GM18508 (cell line): ENCODE results near the gene ATG7.
"Not testable (repeated sequence)": the region's sequence is repeated elsewhere in the genome, so short reads cannot be mapped to it uniquely, and the experiment has no call there.

Source experiments
- ATAC-seq: cut with Tn5 transposase; IDR thresholded peaks from one replicate; pipeline ENCODE4 v1.9.1; 2021; ENCODE audit warnings: moderate number of reproducible peaks; ENCODE audit not compliant: insufficient read depth, unreplicated experiment

Gene ATG7

DNA sequence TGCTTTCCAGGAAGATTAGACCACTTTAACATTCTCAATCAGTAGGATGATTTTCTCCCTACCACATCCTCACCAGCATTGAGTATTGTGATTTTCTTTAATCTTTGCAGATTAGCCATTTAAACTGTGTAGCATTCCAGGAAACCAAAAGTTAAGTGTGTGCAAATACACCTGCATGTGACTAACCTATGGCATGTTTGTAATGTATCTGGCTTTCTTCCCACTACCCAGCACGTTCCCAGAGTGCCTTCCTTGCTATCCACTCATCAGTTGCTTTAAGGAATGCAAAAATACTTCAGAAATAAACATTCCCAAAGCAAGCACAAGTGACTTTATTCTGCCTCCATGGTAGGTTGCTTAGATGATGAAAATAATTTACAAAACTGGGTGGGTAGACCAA is 74.2 kb downstream of the ATG7 start:
- ATAC-seq, result no peak

GRCh38 chr3:11348877-11349276 is 76.7 kb downstream of the ATG7 start:
- not testable (repeated sequence) for ATAC-seq

GRCh38 chr3:11349446-11349845 is 77.2 kb downstream of the ATG7 start:
- ATAC-seq, result no peak

DNA sequence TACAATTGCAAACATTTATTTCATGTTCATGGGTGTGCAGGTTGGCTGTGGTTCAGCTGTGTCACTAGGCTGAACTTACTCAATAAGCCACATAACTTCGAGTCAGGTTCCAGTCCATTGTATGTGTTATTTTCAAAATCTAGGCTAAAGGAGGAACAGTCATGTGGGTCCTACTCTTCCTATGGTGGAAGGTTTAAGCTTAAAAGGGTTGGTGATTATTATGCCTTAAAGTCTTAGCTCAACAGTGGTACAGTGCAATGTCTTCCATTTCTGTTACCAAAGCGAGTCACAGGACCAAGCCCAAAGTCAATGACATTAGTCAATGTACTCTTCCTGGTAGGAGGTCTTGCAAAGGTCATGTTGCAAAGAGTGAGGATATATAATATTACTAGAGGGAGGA is 78.2 kb downstream of the ATG7 start:
- no peak for ATAC-seq

GRCh38 chr3:11351451-11351850 is 79.3 kb downstream of the ATG7 start:
- ATAC-seq, result no peak

DNA sequence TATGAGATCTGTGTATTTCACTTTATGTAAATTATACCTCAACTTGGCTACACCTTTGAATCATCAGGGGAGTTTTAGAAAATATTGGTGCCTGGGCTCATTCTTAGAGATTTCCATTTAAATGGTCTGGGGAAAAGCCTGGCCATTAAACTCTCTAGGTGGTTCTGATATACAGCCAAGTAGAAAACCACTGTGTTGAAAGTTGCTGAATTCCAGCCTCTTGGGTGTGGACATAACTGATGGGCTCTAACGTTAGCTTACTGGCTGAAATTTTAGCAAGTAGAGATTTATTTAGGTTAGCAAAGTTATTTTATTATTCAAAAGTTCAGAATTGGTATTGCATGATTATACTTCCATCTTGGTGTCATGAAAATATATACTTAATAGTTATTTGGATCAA is 84.1 kb downstream of the ATG7 start:
- no peak for ATAC-seq

DNA sequence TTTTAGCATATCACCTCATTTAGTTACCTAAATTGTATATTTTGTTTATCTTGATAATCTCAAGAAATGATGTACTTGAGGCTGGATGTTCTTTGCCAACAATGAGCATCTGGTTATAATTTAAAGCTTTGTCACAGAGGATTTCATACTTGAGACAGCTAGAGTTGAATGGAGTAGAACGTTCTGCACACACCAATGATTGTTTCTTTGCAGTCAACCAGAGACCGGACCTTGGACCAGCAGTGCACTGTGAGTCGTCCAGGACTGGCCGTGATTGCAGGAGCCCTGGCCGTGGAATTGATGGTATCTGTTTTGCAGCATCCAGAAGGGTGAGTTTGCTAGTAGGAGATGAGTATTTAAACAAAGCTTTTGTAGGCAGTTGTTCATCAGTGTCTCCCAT is 90.4 kb downstream of the ATG7 start:
- no peak for ATAC-seq

- ATAC-seq, result no peak
Measured at GRCh38 chr3:11363715-11364114, 91.5 kb downstream of the ATG7 start.

DNA sequence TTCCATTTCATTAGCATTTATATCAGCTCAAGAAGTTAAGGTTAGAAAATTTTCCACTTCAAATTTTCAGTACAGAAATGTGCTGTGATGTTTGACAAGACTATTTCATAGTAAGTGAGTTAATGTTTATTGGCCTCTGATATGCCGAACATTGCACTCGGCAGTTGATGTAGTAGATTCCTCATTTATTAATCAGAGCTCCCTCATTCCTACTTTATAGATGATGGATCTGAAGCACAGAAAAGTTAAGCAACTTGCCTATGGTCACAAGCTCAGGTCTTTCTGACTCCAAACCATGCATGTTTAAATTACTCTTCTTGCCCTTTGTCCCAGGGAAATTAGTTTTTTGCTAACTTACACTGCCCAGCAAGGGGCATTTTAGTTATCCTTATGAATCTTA is 92.0 kb downstream of the ATG7 start:
- no peak for ATAC-seq

DNA sequence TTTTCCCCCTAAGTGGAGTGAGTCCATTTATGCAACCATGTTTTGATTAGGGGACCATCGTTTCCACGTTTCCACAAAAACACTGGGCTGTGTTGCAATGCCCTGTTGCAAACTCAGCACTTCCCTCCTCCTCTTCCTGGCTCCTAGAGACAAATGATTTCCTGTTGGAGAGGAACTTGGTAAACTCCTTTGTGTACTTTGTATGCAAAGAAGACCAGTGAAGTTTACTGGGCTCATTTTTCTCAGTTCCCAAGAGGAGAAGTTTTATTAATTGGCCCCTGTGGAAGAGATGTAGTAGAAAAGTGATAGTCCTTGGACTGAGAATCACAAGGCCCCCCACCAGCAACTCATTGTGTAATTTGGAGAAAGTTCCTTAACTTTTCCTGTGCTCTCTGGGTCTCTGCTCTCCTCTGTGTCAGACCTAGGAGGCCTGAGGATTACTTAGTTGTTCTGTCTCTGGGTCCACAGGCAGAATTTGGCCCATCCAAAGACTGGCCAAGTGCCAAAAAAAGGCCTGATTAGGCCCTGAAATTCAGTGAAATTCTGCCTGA is 95.0 kb downstream of the ATG7 start:
- ATAC-seq, result no peak

DNA sequence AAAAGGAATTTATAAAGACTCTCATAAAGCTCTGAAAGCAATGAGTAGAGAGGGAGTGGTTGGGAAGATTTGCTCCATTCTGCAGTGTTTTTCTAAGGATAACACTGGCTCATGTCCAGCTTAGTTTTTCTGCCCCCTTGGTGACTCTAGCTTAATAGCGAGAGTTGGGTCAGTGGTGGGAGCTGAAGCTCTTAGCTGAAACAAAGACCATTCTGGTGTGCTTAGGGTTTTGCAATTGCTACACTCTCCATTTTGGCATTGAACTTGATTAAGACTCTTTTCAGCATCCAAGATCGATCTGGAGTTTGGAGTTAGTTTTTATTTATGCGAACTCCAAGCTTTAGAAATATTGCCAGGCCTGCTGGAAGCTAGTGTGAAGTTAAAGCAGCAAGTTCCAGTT is 98.0 kb downstream of the ATG7 start:
- ATAC-seq, result no peak

GRCh38 chr3:11370966-11371365 is 98.8 kb downstream of the ATG7 start:
- ATAC-seq, result no peak

DNA sequence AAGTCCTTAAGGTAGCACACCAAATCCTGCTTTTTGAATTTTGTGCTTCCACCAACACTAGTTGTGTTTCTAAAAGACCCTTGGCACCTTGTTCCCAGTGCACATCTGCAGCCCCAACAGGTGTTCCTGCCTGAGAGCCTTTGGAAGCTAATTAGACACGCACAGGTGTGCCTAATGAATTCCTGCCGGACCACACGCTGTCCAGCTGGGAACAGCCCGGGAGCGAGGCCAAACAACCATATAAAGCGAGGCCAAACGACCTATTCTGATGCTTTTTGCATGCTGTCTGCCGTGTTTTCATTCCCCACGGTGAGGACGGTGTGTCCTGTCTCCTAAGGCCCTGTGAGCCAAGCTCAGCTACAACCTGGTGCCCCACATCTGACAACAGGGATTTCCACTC is 99.5 kb downstream of the ATG7 start:
- ATAC-seq, result no peak

DNA sequence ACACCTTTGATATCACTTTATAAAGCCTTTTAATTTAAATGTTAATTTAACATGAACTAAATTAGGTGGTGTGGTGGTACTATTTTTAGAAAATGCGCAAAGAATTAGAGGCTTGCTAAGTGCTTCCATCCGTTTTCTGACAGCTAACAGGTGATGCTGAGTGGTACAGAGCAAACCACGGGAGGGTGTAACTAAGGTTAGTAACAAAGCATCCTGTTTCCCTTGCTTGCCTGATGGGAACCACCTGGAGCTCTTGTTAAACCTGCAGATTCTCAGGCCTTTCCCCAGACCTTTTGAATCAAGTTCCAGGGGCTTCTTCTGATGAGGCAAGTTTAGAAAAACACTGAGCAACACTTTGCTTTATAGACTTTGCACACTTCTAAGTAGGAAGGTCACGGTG is 101.0 kb downstream of the ATG7 start:
- ATAC-seq, result no peak

DNA sequence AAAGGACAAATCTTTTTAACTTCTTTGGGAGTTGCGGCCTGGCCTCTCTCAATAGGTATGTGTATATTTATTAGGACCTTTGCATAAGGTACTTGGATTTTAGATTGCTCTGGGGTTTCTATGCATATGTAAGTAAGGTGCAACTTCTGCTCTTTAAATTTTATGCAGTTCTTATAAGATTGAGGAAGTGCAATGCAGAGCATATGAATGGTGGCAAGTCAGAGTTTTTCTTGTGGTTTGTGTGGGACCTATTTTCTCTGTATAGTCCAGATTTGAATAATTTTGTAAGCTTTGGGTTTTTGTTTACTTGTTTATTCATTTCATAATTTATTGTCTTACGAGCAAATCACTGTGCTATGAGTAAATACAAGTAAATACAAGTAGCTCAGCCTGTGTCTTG is 101.5 kb downstream of the ATG7 start:
- ATAC-seq, result no peak

DNA sequence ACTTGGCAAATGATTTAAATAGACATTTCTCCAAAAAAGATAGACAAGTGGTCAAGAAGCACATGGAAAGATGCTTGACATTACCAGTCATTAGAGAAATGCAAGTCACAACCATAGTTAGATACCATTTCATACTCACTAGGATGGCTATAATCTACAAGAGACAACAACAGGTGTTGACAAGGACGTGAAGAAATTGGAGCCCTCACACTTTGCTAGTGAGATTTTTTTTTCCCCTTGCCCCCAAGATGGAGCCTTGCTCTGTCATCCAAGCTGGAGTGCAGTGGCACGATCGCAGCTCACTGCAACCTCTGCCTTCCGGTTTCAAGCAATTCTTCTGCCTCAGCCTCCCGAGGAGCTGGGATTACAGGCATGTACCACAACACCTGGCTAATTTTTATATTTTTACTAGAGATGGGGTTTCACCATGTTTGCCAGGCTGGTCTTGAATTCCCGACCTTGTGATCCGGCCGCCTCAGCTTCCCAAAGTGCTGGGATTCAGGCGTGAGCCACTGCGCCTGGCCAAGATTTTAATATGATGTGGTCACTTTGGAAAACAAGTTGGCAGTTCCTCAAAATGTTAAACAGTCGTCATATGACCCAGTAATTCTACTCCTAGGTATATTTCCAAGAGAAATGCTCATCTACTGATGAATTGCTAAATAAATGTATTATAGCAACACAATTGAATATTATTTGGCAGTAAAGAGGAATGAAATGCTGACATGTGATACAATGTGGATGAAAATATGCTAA is 103.3 kb downstream of the ATG7 start:
- no peak for ATAC-seq

- ATAC-seq, result no peak
Measured at GRCh38 chr3:11377719-11378118, 105.5 kb downstream of the ATG7 start.

GRCh38 chr3:11379238-11379823 is 107.1 kb downstream of the ATG7 start:
- no peak for ATAC-seq

DNA sequence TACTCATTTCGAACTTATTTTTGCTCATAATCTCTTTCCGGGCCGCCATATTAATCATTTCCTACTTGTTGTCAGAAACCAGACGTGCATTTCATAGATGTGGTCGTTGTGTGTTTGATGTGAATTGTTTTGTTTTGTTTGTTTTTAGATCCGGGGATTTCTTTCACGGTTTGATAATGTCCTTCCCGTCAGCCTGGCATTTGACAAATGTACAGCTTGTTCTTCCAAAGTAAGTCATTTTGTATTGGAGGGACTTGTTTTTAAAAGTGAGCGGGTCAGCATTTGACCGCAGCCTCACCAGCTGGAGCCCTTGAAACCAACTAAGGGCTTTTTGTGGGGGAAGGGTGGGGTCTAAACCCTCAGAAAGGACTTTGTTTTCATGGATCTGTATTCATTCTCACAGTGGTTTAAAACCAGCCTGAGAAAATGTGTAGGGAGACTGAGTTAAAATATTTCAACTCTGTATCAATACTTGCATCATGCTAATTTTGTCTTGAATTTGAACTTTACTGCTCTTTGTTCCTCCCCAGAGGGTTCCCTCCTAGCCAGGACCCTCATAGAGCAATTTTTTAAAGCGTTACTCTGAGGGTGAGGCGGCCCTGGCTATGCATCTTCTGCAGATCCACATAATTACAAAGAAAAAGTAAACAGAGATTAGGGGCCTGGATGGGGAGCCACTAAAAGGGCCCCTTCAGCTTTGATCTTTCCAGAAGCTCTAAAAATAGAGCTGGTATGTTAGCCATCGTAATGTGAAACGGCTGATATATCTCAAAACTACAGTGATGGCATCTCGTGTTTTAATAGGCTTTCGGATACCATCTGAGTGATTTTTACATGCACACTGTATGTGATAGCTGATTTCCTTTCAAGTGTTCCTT is 107.9 kb downstream of the ATG7 start:
- ATAC-seq, result no peak

- ATAC-seq, result no peak
Measured at GRCh38 chr3:11381141-11381540, 108.9 kb downstream of the ATG7 start.

- no peak for ATAC-seq
Measured at GRCh38 chr3:11381563-11381962, 109.4 kb downstream of the ATG7 start.
